ENCODE results near the gene RCE1. TPM values are rescaled to one million over a fixed set of nuclear protein-coding genes. Genes with fewer than 3 reads are reported as not detected.

The RCE1 gene
- total RNA-seq, 2 donors from 2014 or later: 27.1 to 50.0 TPM

DNA sequence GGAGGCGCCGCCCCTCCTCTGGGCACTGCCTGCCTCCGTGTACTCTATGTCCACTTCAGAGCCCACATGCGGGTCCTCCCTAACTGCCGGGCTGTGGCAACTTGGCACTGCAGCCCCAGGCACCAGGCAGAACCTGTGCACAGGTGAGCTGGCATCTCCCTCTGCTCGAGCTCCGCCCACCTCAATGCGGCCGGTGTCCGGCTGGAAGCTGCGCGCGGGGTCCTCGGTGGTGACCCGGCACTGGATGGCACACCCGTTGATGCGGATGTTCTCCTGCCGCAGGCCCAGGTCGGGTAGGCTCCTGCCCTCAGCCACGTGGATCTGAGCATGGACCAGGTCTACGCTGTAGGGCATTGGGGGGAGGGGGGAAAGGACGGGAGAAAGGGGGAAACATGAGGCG lies 22.8 kb downstream of the RCE1 start:
- intact Hi-C loops (cut with DNase I): no loop called here
- 91% methylated on average over 23 of the region's 23 CpGs for WGBS

DNA sequence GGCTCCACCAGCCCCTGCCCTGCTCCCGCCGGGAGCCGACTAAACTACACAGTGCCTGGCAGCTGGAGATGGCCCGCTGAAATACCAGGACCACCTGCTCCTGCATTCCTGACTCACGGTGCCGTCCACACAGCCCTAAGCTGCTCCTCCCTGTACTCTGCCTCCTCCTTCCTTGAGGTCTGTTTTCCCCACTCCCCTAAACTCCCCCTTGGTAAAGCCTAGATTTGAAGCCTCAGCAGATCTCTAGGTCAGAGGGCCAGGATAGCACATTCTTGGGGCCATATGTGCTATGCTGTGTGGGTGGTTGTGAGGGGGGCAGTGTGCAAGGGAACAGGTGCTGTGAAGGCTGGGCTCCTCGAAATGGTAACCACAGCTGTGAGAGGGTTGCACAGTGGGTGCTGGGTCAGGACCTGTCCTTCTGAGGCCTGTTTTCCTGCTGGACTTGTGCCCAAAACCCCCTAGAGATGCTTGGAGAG lies 23.3 kb downstream of the RCE1 start:
- 71% methylated on average over 7 of the region's 7 CpGs for WGBS
- Histone ChIP-seq H3K27me3 (replicated peaks; ENCODE audit: insufficient read depth) (no peaks in the 10 kb centered on the region), H3K4me1 (replicated peaks) (no peaks in the 10 kb centered on the region), H3K9me3 (no peaks in the 10 kb centered on the region), H3K36me3 (no peaks in the 10 kb centered on the region), H3K4me3 (no peak overlapping the region), H3K27ac (no peak overlapping the region)
- no peak for DNase-seq (ENCODE audit: low spot score)
- TF ChIP-seq, protein P1, sequence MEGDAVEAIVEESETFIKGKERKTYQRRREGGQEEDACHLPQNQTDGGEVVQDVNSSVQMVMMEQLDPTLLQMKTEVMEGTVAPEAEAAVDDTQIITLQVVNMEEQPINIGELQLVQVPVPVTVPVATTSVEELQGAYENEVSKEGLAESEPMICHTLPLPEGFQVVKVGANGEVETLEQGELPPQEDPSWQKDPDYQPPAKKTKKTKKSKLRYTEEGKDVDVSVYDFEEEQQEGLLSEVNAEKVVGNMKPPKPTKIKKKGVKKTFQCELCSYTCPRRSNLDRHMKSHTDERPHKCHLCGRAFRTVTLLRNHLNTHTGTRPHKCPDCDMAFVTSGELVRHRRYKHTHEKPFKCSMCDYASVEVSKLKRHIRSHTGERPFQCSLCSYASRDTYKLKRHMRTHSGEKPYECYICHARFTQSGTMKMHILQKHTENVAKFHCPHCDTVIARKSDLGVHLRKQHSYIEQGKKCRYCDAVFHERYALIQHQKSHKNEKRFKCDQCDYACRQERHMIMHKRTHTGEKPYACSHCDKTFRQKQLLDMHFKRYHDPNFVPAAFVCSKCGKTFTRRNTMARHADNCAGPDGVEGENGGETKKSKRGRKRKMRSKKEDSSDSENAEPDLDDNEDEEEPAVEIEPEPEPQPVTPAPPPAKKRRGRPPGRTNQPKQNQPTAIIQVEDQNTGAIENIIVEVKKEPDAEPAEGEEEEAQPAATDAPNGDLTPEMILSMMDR (IDR thresholded peaks at IDR 0.05): no peak
- TF ChIP-seq POLR2A (IDR thresholded peaks at IDR 0.05): no peak
- TF ChIP-seq POLR2AphosphoS5 (IDR thresholded peaks at IDR 0.05): no peak
- intact Hi-C loops (cut with DNase I): no loop called here

More for the DNA sequence above, 22.8 kb downstream of the RCE1 start:
- no peak overlapping the region for H3K27ac ChIP-seq
- DNase-seq (ENCODE audit: low spot score): no peak
- H3K4me3 ChIP-seq: no peak overlapping the region
- no peaks in the 10 kb centered on the region for H3K27me3 ChIP-seq (replicated peaks; ENCODE audit: insufficient read depth)
- no peaks in the 10 kb centered on the region for H3K36me3 ChIP-seq
- no peaks in the 10 kb centered on the region for H3K4me1 ChIP-seq (replicated peaks)
- H3K9me3 ChIP-seq: no peaks in the 10 kb centered on the region
- TF ChIP-seq POLR2A (IDR thresholded peaks at IDR 0.05): no peak
- no peak for TF ChIP-seq POLR2AphosphoS5 (IDR thresholded peaks at IDR 0.05)
- TF ChIP-seq, protein P1 (IDR thresholded peaks at IDR 0.05): no peak

DNA sequence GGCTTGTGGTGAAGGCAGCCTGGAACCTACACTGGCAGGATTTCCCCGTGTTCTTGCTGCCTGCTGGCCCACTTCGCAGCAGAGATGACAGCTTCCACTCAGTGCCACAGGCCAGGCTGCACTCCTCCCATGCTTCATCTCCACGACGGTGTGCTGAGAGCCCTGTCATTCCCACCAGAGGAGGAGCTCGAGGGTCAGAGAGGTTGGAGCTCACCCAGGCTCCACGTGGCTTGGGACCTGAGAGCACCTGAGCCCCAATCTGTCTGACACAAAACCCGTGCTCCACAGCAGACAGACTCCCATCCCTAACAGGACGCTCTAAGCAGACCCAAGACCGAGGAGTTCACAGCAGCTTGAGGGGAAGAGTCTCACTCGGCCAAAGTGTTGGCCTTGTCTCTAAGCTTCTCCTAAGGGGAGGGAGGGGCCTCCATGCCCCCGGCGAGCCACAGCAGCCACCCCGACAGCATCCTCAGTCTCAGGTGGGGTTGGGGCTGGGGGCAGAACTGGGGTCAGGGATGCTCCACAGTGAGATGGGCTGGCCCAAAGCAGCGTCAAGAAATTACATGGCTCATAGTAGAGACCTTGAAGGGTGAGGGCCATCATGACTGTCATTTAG lies 24.3 kb downstream of the RCE1 start:
- 80% methylated on average over 14 of the region's 14 CpGs for WGBS
- no peak for DNase-seq (ENCODE audit: low spot score)
- intact Hi-C loops (cut with DNase I): no loop called here
- no peaks in the 10 kb centered on the region for H3K9me3 ChIP-seq
- H3K4me1 ChIP-seq (replicated peaks): no peaks in the 10 kb centered on the region
- no peaks in the 10 kb centered on the region for H3K27me3 ChIP-seq (replicated peaks; ENCODE audit: insufficient read depth)
- no peak overlapping the region for H3K4me3 ChIP-seq
- no peak overlapping the region for H3K27ac ChIP-seq
- no peaks in the 10 kb centered on the region for H3K36me3 ChIP-seq
- TF ChIP-seq POLR2AphosphoS5 (IDR thresholded peaks at IDR 0.05): no peak
- TF ChIP-seq, protein P1 (IDR thresholded peaks at IDR 0.05): no peak
- TF ChIP-seq POLR2A (IDR thresholded peaks at IDR 0.05): no peak

DNA sequence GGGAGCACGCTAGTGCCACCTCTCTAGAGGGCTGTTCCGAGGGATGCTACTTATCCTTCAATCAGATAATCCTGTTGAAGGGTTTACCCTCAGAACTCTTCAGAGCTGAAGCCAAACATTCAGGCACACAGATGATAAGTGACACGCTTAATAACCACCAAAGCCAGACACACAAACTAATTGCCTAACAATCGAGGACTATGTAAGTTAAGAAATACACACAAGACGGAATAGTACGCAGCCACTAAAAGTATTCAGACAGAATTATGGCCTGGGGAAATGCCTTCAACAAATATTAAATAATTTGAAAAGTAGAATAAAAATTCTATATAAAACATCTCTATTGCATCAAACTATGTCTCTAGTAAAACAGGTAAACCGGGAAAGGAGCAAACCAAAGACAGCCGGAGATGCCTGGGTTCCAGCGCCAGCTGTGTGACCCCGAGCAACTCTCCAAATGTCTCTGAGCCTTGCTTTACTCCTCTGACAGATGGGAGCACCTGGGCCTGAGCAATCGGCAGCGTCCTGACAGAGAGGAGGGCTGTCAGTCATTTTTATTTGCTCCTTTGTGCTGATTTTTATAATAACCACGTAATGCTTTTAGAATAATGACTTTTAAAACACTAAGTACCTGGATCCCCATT lies 25.0 kb downstream of the RCE1 start:
- H3K36me3 ChIP-seq: no peaks in the 10 kb centered on the region
- TF ChIP-seq, protein P1 (IDR thresholded peaks at IDR 0.05): no peak
- TF ChIP-seq POLR2A (IDR thresholded peaks at IDR 0.05): no peak
- TF ChIP-seq POLR2AphosphoS5 (IDR thresholded peaks at IDR 0.05): no peak
- 87% methylated on average over 13 of the region's 13 CpGs for WGBS
- H3K4me3 ChIP-seq: no peak overlapping the region
- H3K27ac ChIP-seq: no peak overlapping the region
- intact Hi-C loops (cut with DNase I): no loop called here
- DNase-seq (ENCODE audit: low spot score): no peak
- H3K27me3 ChIP-seq (replicated peaks; ENCODE audit: insufficient read depth): no peaks in the 10 kb centered on the region
- no peaks in the 10 kb centered on the region for H3K9me3 ChIP-seq
- H3K4me1 ChIP-seq (replicated peaks): no peaks in the 10 kb centered on the region
